Endothelial cell (in vitro differentiated cells): ENCODE data around the gene CDH24. TPM values are rescaled to one million over a fixed set of nuclear protein-coding genes. Genes with fewer than 3 reads are reported as not detected.

Experiments used
- DNase-seq: peaks from one replicate; pipeline ENCODE4 v3.0.0; 2021; ENCODE audit warnings: low spot score
- H3K27ac Mint-ChIP-seq: one replicate; pipeline ENCODE4 v1.8.0; 2021; ENCODE audit warnings: mixed read lengths, inconsistent platforms; ENCODE audit not compliant: unreplicated experiment
- H3K27me3 Mint-ChIP-seq: one replicate; pipeline ENCODE4 v1.8.0; 2021; ENCODE audit warnings: mild to moderate bottlenecking, moderate library complexity, mixed read lengths, inconsistent platforms; ENCODE audit not compliant: unreplicated experiment
- H3K36me3 Mint-ChIP-seq: one replicate; pipeline ENCODE4 v1.8.0; 2021; ENCODE audit warnings: mild to moderate bottlenecking, low read depth, mixed read lengths, inconsistent platforms; ENCODE audit not compliant: unreplicated experiment
- H3K4me1 Mint-ChIP-seq: one replicate; pipeline ENCODE4 v1.8.0; 2021; ENCODE audit warnings: mild to moderate bottlenecking, mixed read lengths, inconsistent platforms; ENCODE audit not compliant: unreplicated experiment
- H3K4me3 Mint-ChIP-seq: one replicate; pipeline ENCODE4 v1.8.0; 2021; ENCODE audit warnings: mild to moderate bottlenecking, mixed read lengths, inconsistent platforms; ENCODE audit not compliant: unreplicated experiment
- H3K9me3 Mint-ChIP-seq: one replicate; pipeline ENCODE4 v1.8.0; 2021; ENCODE audit warnings: mixed read lengths, inconsistent platforms; ENCODE audit not compliant: unreplicated experiment
- CTCF ChIP-seq: fragments of 200-600 bp; sonication (generic); IDR thresholded peaks from one replicate; pipeline ENCODE4 v1.5.0; 2021; ENCODE audit warnings: antibody characterized with exemption; ENCODE audit not compliant: unreplicated experiment
- total RNA-seq: library from RNA; stranded (reverse); fragmentation: NEBNext Ultra II Directional; extraction: Animal tissue kit (Norgen Biotek cat#: 25700); gene quantifications from one replicate; pipeline ENCODE4 v1.2.1, GENCODE V29; 2021; ENCODE audit not compliant: unreplicated experiment

CDH24 gene
- total RNA-seq, 1 donor from 2014 or later: 13.6 TPM

- DNase-seq: no peak
- H3K4me3 Mint-ChIP-seq: peak overlapping the region; percentile 63
- H3K4me1 Mint-ChIP-seq: peaks cover 29% of the 10 kb centered on the region
- H3K36me3 Mint-ChIP-seq: peaks cover 34% of the 10 kb centered on the region
- no peaks in the 10 kb centered on the region for H3K9me3 Mint-ChIP-seq
- peaks cover 6% of the 10 kb centered on the region for H3K27me3 Mint-ChIP-seq
- no peak overlapping the region for H3K27ac Mint-ChIP-seq
- no peak for TF ChIP-seq CTCF
These were observed 32.0 kb downstream of the CDH24 start for GRCh38 chr14:23025151-23025814.

GRCh38 chr14:23024612-23025075 is 32.7 kb downstream of the CDH24 start:
- peaks cover 6% of the 10 kb centered on the region for H3K27me3 Mint-ChIP-seq
- TF ChIP-seq CTCF: no peak
- H3K4me1 Mint-ChIP-seq: peaks cover 29% of the 10 kb centered on the region
- H3K36me3 Mint-ChIP-seq: peaks cover 34% of the 10 kb centered on the region
- no peak for DNase-seq
- no peaks in the 10 kb centered on the region for H3K9me3 Mint-ChIP-seq
- H3K27ac Mint-ChIP-seq: no peak overlapping the region
- no peak overlapping the region for H3K4me3 Mint-ChIP-seq

- H3K27me3 Mint-ChIP-seq: peaks cover 6% of the 10 kb centered on the region
- no peak for TF ChIP-seq CTCF
- no peak for DNase-seq
- H3K27ac Mint-ChIP-seq: no peak overlapping the region
- H3K9me3 Mint-ChIP-seq: no peaks in the 10 kb centered on the region
- peaks cover 29% of the 10 kb centered on the region for H3K4me1 Mint-ChIP-seq
- H3K4me3 Mint-ChIP-seq: peak overlapping the region; percentile 16
- peaks cover 29% of the 10 kb centered on the region for H3K36me3 Mint-ChIP-seq
These were observed 33.5 kb downstream of the CDH24 start for GRCh38 chr14:23023795-23024152.

- Mint-ChIP-seq H3K27ac (no peak overlapping the region), H3K9me3 (no peaks in the 10 kb centered on the region), H3K36me3 (peaks cover 27% of the 10 kb centered on the region), H3K4me3 (no peak overlapping the region), H3K4me1 (peaks cover 29% of the 10 kb centered on the region), H3K27me3 (peaks cover 6% of the 10 kb centered on the region)
- no peak for DNase-seq
- no peak for TF ChIP-seq CTCF
These were observed 34.1 kb downstream of the CDH24 start for GRCh38 chr14:23023022-23023794.

- no peak for DNase-seq
- peaks cover 29% of the 10 kb centered on the region for H3K4me1 Mint-ChIP-seq
- no peak overlapping the region for H3K4me3 Mint-ChIP-seq
- peaks cover 6% of the 10 kb centered on the region for H3K27me3 Mint-ChIP-seq
- peaks cover 21% of the 10 kb centered on the region for H3K36me3 Mint-ChIP-seq
- H3K27ac Mint-ChIP-seq: peak overlapping the region; percentile 27
- H3K9me3 Mint-ChIP-seq: no peaks in the 10 kb centered on the region
- TF ChIP-seq CTCF: no peak
These were observed 35.4 kb downstream of the CDH24 start for GRCh38 chr14:23021889-23022442.
